ENCODE results near the gene VAMP5.
"Not testable (repeated sequence)": the region's sequence is repeated elsewhere in the genome, so short reads cannot be mapped to it uniquely, and the experiment has no call there.

VAMP5 gene

GRCh38 chr2:85550486-85550885 lies 33.7 kb upstream of the VAMP5 start:
- no peak for DNase-seq (ENCODE audit: low read depth in 2 of 2)

GRCh38 chr2:85551698-85552678 lies 32.2 kb upstream of the VAMP5 start:
- peak in 1 of 2 experiments; percentile 31 for DNase-seq (ENCODE audit: low read depth in 2 of 2)

- no peak for DNase-seq (ENCODE audit: low read depth in 2 of 2)
These were observed 31.0 kb upstream of the VAMP5 start for GRCh38 chr2:85553184-85553583.

GRCh38 chr2:85554980-85555612 lies 29.1 kb upstream of the VAMP5 start:
- DNase-seq (ENCODE audit: low read depth in 2 of 2): no peak

GRCh38 chr2:85557130-85557529 lies 27.1 kb upstream of the VAMP5 start:
- DNase-seq (ENCODE audit: low read depth in 2 of 2): no peak

GRCh38 chr2:85558160-85558559 lies 26.1 kb upstream of the VAMP5 start:
- DNase-seq (ENCODE audit: low read depth in 2 of 2): no peak

GRCh38 chr2:85560403-85560726 lies 23.9 kb upstream of the VAMP5 start:
- DNase-seq (ENCODE audit: low read depth in 2 of 2): not testable (repeated sequence)

GRCh38 chr2:85560812-85561279 lies 23.4 kb upstream of the VAMP5 start:
- no peak for DNase-seq (ENCODE audit: low read depth in 2 of 2)

GRCh38 chr2:85561280-85562212 lies 22.7 kb upstream of the VAMP5 start, which contains the start of gene GGCX:
TSS of gene GGCX (minus strand) at chr2:85561493. CDS start at chr2:85561428, 65 bp downstream.
- DNase-seq (ENCODE audit: low read depth in 2 of 2): peak; percentile 71

GRCh38 chr2:85564144-85564563 lies 20.1 kb upstream of the VAMP5 start:
- DNase-seq (ENCODE audit: low read depth in 2 of 2): no peak

GRCh38 chr2:85566265-85566664 lies 18.0 kb upstream of the VAMP5 start:
- DNase-seq (ENCODE audit: low read depth in 2 of 2): no peak

- DNase-seq (ENCODE audit: low read depth in 2 of 2): no peak
These were observed 8.5 kb upstream of the VAMP5 start for GRCh38 chr2:85575739-85576138.

- DNase-seq (ENCODE audit: low read depth in 2 of 2): no peak
These were observed 7.2 kb upstream of the VAMP5 start for GRCh38 chr2:85577063-85577385.

- no peak for DNase-seq (ENCODE audit: low read depth in 2 of 2)
These were observed 6.6 kb upstream of the VAMP5 start, which contains the start of gene VAMP8 for GRCh38 chr2:85577386-85578242. TSS of gene VAMP8 (plus strand) at chr2:85577586. CDS start at chr2:85577647, 61 bp downstream.

- DNase-seq (ENCODE audit: low read depth in 2 of 2): no peak
These were observed 5.7 kb upstream of the VAMP5 start for GRCh38 chr2:85578243-85579180.

- no peak for DNase-seq (ENCODE audit: low read depth in 2 of 2)
These were observed 4.8 kb upstream of the VAMP5 start for GRCh38 chr2:85579266-85579935.

GRCh38 chr2:85580206-85580605 lies 4.0 kb upstream of the VAMP5 start:
- no peak for DNase-seq (ENCODE audit: low read depth in 2 of 2)

GRCh38 chr2:85582492-85582891 lies 1.7 kb upstream of the VAMP5 start:
- no peak for DNase-seq (ENCODE audit: low read depth in 2 of 2)

Measured in fibroblast of skin of left biceps (primary cell).